GM19023 (cell line): ENCODE measurements around the gene SPSB4.

Experiments
- ATAC-seq: cut with Tn5 transposase; IDR thresholded peaks from one replicate; pipeline ENCODE4 v1.9.1; 2021; ENCODE audit warnings: mild to moderate bottlenecking, moderate library complexity; ENCODE audit not compliant: unreplicated experiment

The SPSB4 gene

GRCh38 chr3:141052201-141053069 lies 1.3 kb downstream of the SPSB4 start:
- ATAC-seq, result no peak

GRCh38 chr3:141055136-141055535 lies 4.0 kb downstream of the SPSB4 start:
- no peak for ATAC-seq

- ATAC-seq, result no peak
Observed at GRCh38 chr3:141055536-141056445, 4.6 kb downstream of the SPSB4 start.

- no peak for ATAC-seq
Observed at GRCh38 chr3:141056751-141057171, 5.6 kb downstream of the SPSB4 start.

GRCh38 chr3:141057436-141057835 lies 6.3 kb downstream of the SPSB4 start:
- no peak for ATAC-seq

GRCh38 chr3:141057946-141058800 lies 7.0 kb downstream of the SPSB4 start:
- ATAC-seq, result no peak

- ATAC-seq, result no peak
Observed at GRCh38 chr3:141058996-141059395, 7.8 kb downstream of the SPSB4 start.

- ATAC-seq, result no peak
Observed at GRCh38 chr3:141059816-141060215, 8.7 kb downstream of the SPSB4 start.

GRCh38 chr3:141060327-141060726 lies 9.2 kb downstream of the SPSB4 start:
- no peak for ATAC-seq

GRCh38 chr3:141063831-141064230 lies 12.7 kb downstream of the SPSB4 start:
- no peak for ATAC-seq

GRCh38 chr3:141064255-141064926 lies 13.2 kb downstream of the SPSB4 start:
- ATAC-seq, result no peak

GRCh38 chr3:141065258-141065657 lies 14.1 kb downstream of the SPSB4 start:
- ATAC-seq, result no peak

- ATAC-seq, result no peak
Observed at GRCh38 chr3:141065841-141066805, 15.0 kb downstream of the SPSB4 start.

GRCh38 chr3:141067206-141067974 lies 16.2 kb downstream of the SPSB4 start:
- no peak for ATAC-seq

- ATAC-seq, result no peak
Observed at GRCh38 chr3:141070229-141070628, 19.1 kb downstream of the SPSB4 start.

- no peak for ATAC-seq
Observed at GRCh38 chr3:141070727-141071357, 19.7 kb downstream of the SPSB4 start.

- no peak for ATAC-seq
Observed at GRCh38 chr3:141071681-141072260, 20.6 kb downstream of the SPSB4 start.

- ATAC-seq, result no peak
Observed at GRCh38 chr3:141072950-141073349, 21.8 kb downstream of the SPSB4 start.
